OCI-LY7 (cell line): ENCODE measurements around the gene ARSJ.

ENCODE experiments used
- EZH2phosphoT487 ChIP-seq: fragments of 200-600 bp; sonication (generic); IDR thresholded peaks from 2 replicates; pipeline ENCODE4 v1.6.1; 2018; ENCODE audit warnings: low read depth, borderline replicate concordance, mild to moderate bottlenecking, mixed run types, antibody characterized with exemption, low read length, moderate library complexity, mixed read lengths
- TF ChIP-seq, protein P1 (sequence below): fragments of 200-600 bp; sonication (generic); conservative IDR thresholded peaks from 2 replicates; pipeline ENCODE4 v1.5.1; 2014; ENCODE audit warnings: mild to moderate bottlenecking, antibody characterized with exemption, low read length, moderate library complexity, mixed read lengths

DNA sequence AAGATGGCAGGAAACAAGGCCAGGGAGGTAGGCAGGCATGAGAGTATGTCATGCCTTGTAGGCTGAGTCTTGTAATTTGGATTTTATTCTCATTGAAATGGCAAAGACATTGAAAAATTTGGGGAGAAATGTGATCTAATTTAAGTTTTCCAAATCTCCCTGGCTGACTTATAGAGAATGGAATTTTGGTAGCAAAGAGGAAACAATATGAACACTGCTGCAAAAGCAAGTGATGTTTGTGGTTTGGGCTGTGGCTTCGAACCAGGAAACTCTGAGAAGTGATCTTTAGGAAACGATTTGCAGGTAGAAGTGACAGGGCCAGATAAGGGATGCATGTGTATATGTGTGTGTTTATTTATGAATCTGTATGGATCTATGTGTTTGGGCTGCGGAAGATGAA lies 35.6 kb downstream of the ARSJ start:
- TF ChIP-seq, protein P1, sequence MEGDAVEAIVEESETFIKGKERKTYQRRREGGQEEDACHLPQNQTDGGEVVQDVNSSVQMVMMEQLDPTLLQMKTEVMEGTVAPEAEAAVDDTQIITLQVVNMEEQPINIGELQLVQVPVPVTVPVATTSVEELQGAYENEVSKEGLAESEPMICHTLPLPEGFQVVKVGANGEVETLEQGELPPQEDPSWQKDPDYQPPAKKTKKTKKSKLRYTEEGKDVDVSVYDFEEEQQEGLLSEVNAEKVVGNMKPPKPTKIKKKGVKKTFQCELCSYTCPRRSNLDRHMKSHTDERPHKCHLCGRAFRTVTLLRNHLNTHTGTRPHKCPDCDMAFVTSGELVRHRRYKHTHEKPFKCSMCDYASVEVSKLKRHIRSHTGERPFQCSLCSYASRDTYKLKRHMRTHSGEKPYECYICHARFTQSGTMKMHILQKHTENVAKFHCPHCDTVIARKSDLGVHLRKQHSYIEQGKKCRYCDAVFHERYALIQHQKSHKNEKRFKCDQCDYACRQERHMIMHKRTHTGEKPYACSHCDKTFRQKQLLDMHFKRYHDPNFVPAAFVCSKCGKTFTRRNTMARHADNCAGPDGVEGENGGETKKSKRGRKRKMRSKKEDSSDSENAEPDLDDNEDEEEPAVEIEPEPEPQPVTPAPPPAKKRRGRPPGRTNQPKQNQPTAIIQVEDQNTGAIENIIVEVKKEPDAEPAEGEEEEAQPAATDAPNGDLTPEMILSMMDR = no peak
- no peak for TF ChIP-seq EZH2phosphoT487
